CD4-positive, alpha-beta T cell treated with Interferon gamma for 1 hour (primary cell): Measurements from ENCODE around the gene EME1.
A peak's percentile ranks its signal among the peaks of the same experiment; 100 is the strongest.

Source experiments
- DNase-seq: peaks from one replicate; pipeline ENCODE4 v3.0.0-alpha.2; 2020

The EME1 gene

GRCh38 chr17:50348522-50349242 is 24.3 kb upstream of the EME1 start:
- no peak for DNase-seq

GRCh38 chr17:50349243-50349600 is 23.8 kb upstream of the EME1 start:
- DNase-seq = no peak

- no peak for DNase-seq
These were observed 22.3 kb upstream of the EME1 start for GRCh38 chr17:50350733-50351132.

GRCh38 chr17:50352072-50352692 is 20.8 kb upstream of the EME1 start:
- DNase-seq = no peak

GRCh38 chr17:50352693-50353599 is 20.1 kb upstream of the EME1 start:
- no peak for DNase-seq

- no peak for DNase-seq
These were observed 19.3 kb upstream of the EME1 start for GRCh38 chr17:50353600-50354195.

GRCh38 chr17:50354198-50354597 is 18.8 kb upstream of the EME1 start:
- DNase-seq = no peak

- DNase-seq = no peak
These were observed 18.3 kb upstream of the EME1 start for GRCh38 chr17:50354776-50355175.

GRCh38 chr17:50355336-50355700 is 17.7 kb upstream of the EME1 start:
- no peak for DNase-seq

GRCh38 chr17:50355701-50356341 is 17.2 kb upstream of the EME1 start:
- DNase-seq = no peak

- no peak for DNase-seq
These were observed 16.6 kb upstream of the EME1 start for GRCh38 chr17:50356418-50356817.

- DNase-seq = no peak
These were observed 16.0 kb upstream of the EME1 start for GRCh38 chr17:50356892-50357510.

GRCh38 chr17:50358177-50358576 is 14.9 kb upstream of the EME1 start:
- DNase-seq = no peak

GRCh38 chr17:50359005-50359699 is 13.9 kb upstream of the EME1 start:
- no peak for DNase-seq

GRCh38 chr17:50359998-50360461 is 13.0 kb upstream of the EME1 start:
- no peak for DNase-seq

- DNase-seq = no peak
These were observed 12.4 kb upstream of the EME1 start for GRCh38 chr17:50360486-50361115.

GRCh38 chr17:50361561-50362480 is 11.2 kb upstream of the EME1 start:
- peak; percentile 54 for DNase-seq

GRCh38 chr17:50362661-50363060 is 10.4 kb upstream of the EME1 start:
- no peak for DNase-seq

GRCh38 chr17:50363217-50364060 is 9.6 kb upstream of the EME1 start:
- no peak for DNase-seq
